Cardiac fibroblast (primary cell): Measurements from ENCODE around the gene ACOXL.

Experiments
- DNase-seq, 2 donors: peaks; one replicate each; pipeline versions ENCODE4 v3.0.0 to v3.0.0-alpha.2; 2010; ENCODE audit warnings: low read depth in 2 of 2
- H3K4me3 ChIP-seq, 2 donors: replicated peaks in 1 of 2; 1 replicate in 1 of 2; 2 replicates in 1 of 2; pipeline ENCODE4 v1.5.1; 2011; ENCODE audit warnings: low read depth in 2 of 2, low read length in 2 of 2, mild to moderate bottlenecking in 2 of 2, moderate library complexity in 1 of 2
- TF ChIP-seq, protein P1 (sequence below): IDR thresholded peaks from one replicate; pipeline ENCODE4 v1.5.1; 2011; ENCODE audit warnings: low read depth, mild to moderate bottlenecking, low read length, inconsistent platforms

ACOXL gene

DNA sequence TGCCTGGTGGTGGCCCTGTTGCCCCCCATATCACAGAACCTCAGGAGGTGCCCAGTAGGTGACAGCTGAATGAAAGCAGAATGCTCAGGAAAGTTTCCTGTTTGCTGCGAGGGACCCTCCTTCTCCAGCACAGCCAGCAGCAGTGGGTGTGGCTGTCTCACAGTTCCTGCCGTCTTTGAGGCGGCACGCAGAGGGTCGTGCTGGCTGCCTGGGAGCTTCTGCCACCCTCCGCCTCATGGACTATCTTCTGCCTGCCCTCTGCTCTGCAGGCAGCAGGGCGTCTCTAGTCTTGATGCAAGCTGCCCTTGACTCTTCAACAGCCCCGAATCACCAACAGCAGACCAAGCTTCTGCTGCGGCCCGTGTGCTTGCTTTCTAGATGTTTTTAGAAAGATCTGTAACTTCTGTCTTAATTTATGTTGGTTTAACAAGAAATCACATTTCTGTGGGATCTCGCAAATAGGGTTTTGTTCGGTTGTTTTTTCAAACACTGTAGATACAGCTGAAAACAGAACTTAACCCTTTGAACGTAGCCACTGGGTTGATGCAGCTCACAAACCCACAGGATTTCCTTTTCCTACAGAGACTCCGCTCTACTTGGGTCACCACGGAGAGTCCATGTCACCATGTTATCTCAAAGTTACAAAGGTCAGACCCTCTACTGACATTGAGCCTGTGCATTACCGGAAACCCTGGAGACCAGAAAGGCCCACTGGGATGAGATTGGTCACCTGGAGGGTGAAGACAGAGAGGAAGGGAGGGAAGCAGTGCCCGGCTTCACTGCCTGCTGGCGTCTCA, 144.9 kb downstream of the ACOXL start:
- DNase-seq = no peak
- TF ChIP-seq, protein P1, sequence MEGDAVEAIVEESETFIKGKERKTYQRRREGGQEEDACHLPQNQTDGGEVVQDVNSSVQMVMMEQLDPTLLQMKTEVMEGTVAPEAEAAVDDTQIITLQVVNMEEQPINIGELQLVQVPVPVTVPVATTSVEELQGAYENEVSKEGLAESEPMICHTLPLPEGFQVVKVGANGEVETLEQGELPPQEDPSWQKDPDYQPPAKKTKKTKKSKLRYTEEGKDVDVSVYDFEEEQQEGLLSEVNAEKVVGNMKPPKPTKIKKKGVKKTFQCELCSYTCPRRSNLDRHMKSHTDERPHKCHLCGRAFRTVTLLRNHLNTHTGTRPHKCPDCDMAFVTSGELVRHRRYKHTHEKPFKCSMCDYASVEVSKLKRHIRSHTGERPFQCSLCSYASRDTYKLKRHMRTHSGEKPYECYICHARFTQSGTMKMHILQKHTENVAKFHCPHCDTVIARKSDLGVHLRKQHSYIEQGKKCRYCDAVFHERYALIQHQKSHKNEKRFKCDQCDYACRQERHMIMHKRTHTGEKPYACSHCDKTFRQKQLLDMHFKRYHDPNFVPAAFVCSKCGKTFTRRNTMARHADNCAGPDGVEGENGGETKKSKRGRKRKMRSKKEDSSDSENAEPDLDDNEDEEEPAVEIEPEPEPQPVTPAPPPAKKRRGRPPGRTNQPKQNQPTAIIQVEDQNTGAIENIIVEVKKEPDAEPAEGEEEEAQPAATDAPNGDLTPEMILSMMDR = no peak
- H3K4me3 ChIP-seq = no peak overlapping the region

- DNase-seq = no peak
- no peak overlapping the region for H3K4me3 ChIP-seq
- TF ChIP-seq, protein P1 = no peak
These were observed 145.8 kb downstream of the ACOXL start for GRCh38 chr2:110878150-110878549.

DNA sequence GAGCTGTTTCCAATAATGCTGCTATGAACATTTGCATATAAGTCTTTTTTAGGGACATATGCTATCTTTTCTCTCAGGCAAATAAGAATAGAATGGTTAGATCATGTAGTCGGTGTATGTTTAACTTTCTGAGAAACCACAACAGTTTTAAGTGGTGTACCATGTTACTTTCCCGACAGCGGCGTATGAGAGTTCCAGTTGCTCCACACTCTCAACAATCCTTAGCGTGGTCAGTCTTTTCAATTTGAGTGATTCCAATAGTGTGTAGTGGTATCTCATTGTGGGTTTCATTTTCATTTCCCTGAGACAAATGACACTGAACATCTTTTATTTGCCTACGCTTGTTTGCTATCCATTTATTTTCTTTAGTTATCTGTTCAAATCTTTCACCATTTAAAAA, 149.5 kb downstream of the ACOXL start:
- DNase-seq = no peak
- H3K4me3 ChIP-seq = no peak overlapping the region
- TF ChIP-seq, protein P1 = no peak

- TF ChIP-seq, protein P1 = no peak
- no peak overlapping the region for H3K4me3 ChIP-seq
- peak in 1 of 2 donors; percentile 37 for DNase-seq
These were observed 151.0 kb downstream of the ACOXL start for GRCh38 chr2:110883406-110883805.

DNA sequence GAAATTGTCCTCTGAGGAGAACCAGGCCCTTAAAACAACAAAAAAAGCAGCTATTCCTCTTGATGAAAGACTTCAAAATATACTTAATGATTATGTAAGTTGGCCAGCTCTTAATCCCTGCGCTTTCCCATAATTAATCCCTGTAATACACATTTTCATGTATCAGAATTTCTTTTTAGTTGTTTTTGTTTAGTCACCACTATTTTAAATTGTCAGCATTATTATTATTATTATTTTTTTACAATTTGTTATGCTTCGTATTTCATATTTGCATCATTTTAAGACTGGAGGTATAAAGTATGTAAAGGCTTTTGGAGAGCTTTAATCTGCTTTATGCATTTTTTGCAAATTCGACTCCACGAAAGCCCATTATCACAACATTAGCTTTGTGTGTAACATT, 152.9 kb downstream of the ACOXL start:
- no peak overlapping the region for H3K4me3 ChIP-seq
- TF ChIP-seq, protein P1 = no peak
- DNase-seq = no peak

DNA sequence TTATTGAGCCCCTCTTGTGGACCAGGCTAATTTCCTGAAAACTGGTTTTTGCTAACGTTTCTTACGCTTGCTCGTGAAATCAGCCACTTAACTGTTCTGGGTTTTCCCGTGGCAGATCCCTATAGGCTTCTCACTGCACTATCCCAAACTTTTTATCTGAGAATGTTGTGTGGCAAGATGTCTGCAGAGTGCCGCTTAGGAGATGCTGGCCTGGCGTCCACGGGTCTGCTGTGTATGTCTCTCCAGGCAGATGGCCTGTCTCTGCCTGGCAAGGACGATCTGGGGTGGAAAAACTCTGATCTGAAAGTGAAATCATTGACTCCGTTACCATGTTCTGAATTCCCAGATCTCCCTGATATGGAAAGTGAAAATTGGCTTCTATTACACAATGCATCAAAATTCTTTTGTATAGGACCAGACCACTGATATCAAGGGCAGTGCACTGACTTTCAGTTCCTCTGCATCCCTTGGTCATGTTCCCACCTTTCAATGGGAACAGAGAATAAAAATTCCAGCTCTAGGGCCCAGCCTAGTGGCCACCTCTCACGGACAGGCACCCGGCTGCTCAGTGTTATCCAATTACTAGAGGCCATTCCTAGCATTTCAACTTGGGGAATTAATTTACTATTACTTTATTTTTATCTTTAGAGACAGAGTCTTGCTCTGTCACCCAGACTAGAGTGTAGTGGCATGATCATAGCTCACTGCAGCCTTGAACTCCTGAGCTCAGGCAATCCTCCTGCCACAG, 154.6 kb downstream of the ACOXL start:
- TF ChIP-seq, protein P1 = no peak
- no peak for DNase-seq

More for the DNA sequence above, 154.6 kb downstream of the ACOXL start:
- H3K4me3 ChIP-seq = no peak overlapping the region
